Stomach (tissue), 9 donors: ENCODE data around the gene RASL10B. TPM values are rescaled to one million over a fixed set of nuclear protein-coding genes. Genes with fewer than 3 reads are reported as not detected.

ENCODE experiments used
- DNase-seq, 2 donors: peaks; one replicate each; pipeline versions ENCODE4 v3.0.0 to v3.0.0-alpha.2; 2013 to 2019
- H3K27ac ChIP-seq, 5 donors: fragments of 200-600 bp in 4 of 5; sonication (generic) in 4 of 5; one replicate each; pipeline ENCODE4 v1.5.1; 2013 to 2019; ENCODE audit warnings: mild to moderate bottlenecking in 1 of 5, moderate library complexity in 1 of 5
- H3K27me3 ChIP-seq, 3 donors: fragments of 200-600 bp; sonication (generic); one replicate each; pipeline ENCODE4 v1.5.1; 2017 to 2019; ENCODE audit warnings: mixed run types in 1 of 3
- H3K36me3 ChIP-seq, 4 donors: fragments of 200-600 bp; sonication (generic); 1 replicate in 3 of 4; 2 replicates in 1 of 4; pipeline ENCODE4 v1.5.1; 2016 to 2019
- H3K4me1 ChIP-seq, 4 donors: fragments of 200-600 bp; sonication (generic); one replicate each; pipeline ENCODE4 v1.5.1; 2016 to 2019
- H3K4me3 ChIP-seq, 4 donors: fragments of 200-600 bp; sonication (generic) in 3 of 4; one replicate each; pipeline ENCODE4 v1.5.1; 2016 to 2019; ENCODE audit warnings: mild to moderate bottlenecking in 1 of 4
- H3K9me3 ChIP-seq, 4 donors: fragments of 200-600 bp; sonication (generic); one replicate each; pipeline ENCODE4 v1.5.1; 2016 to 2019
- EP300 ChIP-seq: sonication (generic); formaldehyde crosslinking; IDR thresholded peaks from one replicate; pipeline ENCODE4 v1.6.1; 2017; ENCODE audit warnings: antibody characterized with exemption
- POLR2A ChIP-seq, 4 donors: fragments of 450-650 bp; IDR thresholded peaks; one replicate each; pipeline ENCODE4 v1.6.1; 2016; ENCODE audit warnings: antibody characterized with exemption in 4 of 4, control low read depth in 2 of 4, mild to moderate bottlenecking in 1 of 4, moderate library complexity in 1 of 4
- POLR2AphosphoS5 ChIP-seq, 3 donors: sonication (generic); formaldehyde crosslinking; IDR thresholded peaks; one replicate each; pipeline ENCODE4 v1.6.1; 2016; ENCODE audit warnings: antibody characterized with exemption in 3 of 3
- WGBS, 5 donors: extraction: QIAGEN DNeasy Blood & Tissue Kit in 3 of 5; methylation state at CpG; one replicate each; pipeline versions ENCODE4 v1.1.5 to v1.1.7; 2013 to 2018; 5-methylcytosine and 5-hydroxymethylcytosine counted together
- intact Hi-C: fragments of 100-400 bp; cut with DNase I; formaldehyde crosslinking; loops from one replicate; pipeline ENCODE4 v1.15.1; 2023; ENCODE audit warnings: low total_unique reads
- polyA plus RNA-seq, 3 donors: library from polyadenylated mRNA; stranded (reverse); fragments of 200-250 nt; gene quantifications; one replicate each; pipeline ENCODE4 v1.2.3, GENCODE V29; 2013
- total RNA-seq, 5 donors: library from RNA; depleted of rRNA; stranded (reverse); fragments of >200 nt; gene quantifications; one replicate each; pipeline versions ENCODE4 v1.1.0 to v1.2.3, GENCODE V29; 2014 to 2016
- TF ChIP-seq, protein P1 (sequence below), 7 experiments: fragments of 450-650 bp in 4 of 7; fragments of 200-600 bp in 3 of 7; sonication (generic) in 3 of 7; IDR thresholded peaks; one replicate each; pipeline ENCODE4 v1.5.1; 2016 to 2019; ENCODE audit warnings: antibody characterized with exemption in 7 of 7, control low read depth in 2 of 7, mild to moderate bottlenecking in 1 of 7
- donor health status: healthy with polysubstance abuse.
- donor health status: Bipolar disorder and iron deficiency.
- donor health status: healthy.

RASL10B gene
- total and polyA plus RNA-seq, 8 donors = 0.31 to 1.4 (median 0.59) TPM; not detected in 2

GRCh38 chr17:35725802-35726126 is 5.7 kb upstream of the RASL10B start:
- H3K27me3 ChIP-seq = no peaks in the 10 kb centered on the region
- TF ChIP-seq EP300 (no peak), POLR2A (IDR thresholded peaks at IDR 0.05) (no peak), POLR2AphosphoS5 (IDR thresholded peaks at IDR 0.05) (no peak)
- TF ChIP-seq, protein P1, sequence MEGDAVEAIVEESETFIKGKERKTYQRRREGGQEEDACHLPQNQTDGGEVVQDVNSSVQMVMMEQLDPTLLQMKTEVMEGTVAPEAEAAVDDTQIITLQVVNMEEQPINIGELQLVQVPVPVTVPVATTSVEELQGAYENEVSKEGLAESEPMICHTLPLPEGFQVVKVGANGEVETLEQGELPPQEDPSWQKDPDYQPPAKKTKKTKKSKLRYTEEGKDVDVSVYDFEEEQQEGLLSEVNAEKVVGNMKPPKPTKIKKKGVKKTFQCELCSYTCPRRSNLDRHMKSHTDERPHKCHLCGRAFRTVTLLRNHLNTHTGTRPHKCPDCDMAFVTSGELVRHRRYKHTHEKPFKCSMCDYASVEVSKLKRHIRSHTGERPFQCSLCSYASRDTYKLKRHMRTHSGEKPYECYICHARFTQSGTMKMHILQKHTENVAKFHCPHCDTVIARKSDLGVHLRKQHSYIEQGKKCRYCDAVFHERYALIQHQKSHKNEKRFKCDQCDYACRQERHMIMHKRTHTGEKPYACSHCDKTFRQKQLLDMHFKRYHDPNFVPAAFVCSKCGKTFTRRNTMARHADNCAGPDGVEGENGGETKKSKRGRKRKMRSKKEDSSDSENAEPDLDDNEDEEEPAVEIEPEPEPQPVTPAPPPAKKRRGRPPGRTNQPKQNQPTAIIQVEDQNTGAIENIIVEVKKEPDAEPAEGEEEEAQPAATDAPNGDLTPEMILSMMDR (IDR thresholded peaks at IDR 0.05) = no peak
- H3K27ac ChIP-seq = peak overlapping the region in 1 of 5 donors; percentile 15
- intact Hi-C loops = no loop called here
- H3K4me1 ChIP-seq = peaks cover 0 to 20% (median 12%) of the 10 kb centered on the region in 4 donors
- DNase-seq = no peak
- peaks cover 21 to 73% (median 71%) of the 10 kb centered on the region in 4 donors for H3K36me3 ChIP-seq
- no peaks in the 10 kb centered on the region for H3K9me3 ChIP-seq
- H3K4me3 ChIP-seq = no peak overlapping the region
- 78 to 93% (median 85%) methylated on average over 2 of the region's 2 CpGs for WGBS, 5 donors

GRCh38 chr17:35726127-35726952 is 5.1 kb upstream of the RASL10B start:
- H3K27ac ChIP-seq = peak overlapping the region in 3 of 5 donors; percentile 9 to 25 (median 15)
- no peak overlapping the region for H3K4me3 ChIP-seq
- H3K9me3 ChIP-seq = no peaks in the 10 kb centered on the region
- H3K36me3 ChIP-seq = peaks cover 21 to 68% (median 65%) of the 10 kb centered on the region in 4 donors
- peak in 1 of 2 donors; percentile 79 for DNase-seq
- intact Hi-C loops = no loop called here
- TF ChIP-seq, protein P1 (IDR thresholded peaks at IDR 0.05) = no peak
- no peak for TF ChIP-seq POLR2A (IDR thresholded peaks at IDR 0.05)
- no peak for TF ChIP-seq POLR2AphosphoS5 (IDR thresholded peaks at IDR 0.05)
- TF ChIP-seq EP300 = no peak
- peaks cover 4 to 26% (median 18%) of the 10 kb centered on the region in 4 donors for H3K4me1 ChIP-seq
- 50 to 78% (median 62%) methylated on average over 6 of the region's 6 CpGs for WGBS, 5 donors
- peaks cover 0 to under 1% (median 0%) of the 10 kb centered on the region in 3 donors for H3K27me3 ChIP-seq

GRCh38 chr17:35726953-35727460 is 4.4 kb upstream of the RASL10B start:
- intact Hi-C loops = no loop called here
- H3K4me1 ChIP-seq = peaks cover 8 to 32% (median 21%) of the 10 kb centered on the region in 4 donors
- TF ChIP-seq EP300 (no peak), POLR2AphosphoS5 (IDR thresholded peaks at IDR 0.05) (no peak), POLR2A (IDR thresholded peaks at IDR 0.05) (no peak)
- TF ChIP-seq, protein P1 (IDR thresholded peaks at IDR 0.05) = no peak
- H3K27ac ChIP-seq = peak overlapping the region in 2 of 5 donors; percentile 9 to 25
- peaks cover 0 to 7% (median 0%) of the 10 kb centered on the region in 3 donors for H3K27me3 ChIP-seq
- no peak overlapping the region for H3K4me3 ChIP-seq
- DNase-seq = no peak
- 82 to 87% (median 84%) methylated on average over 5 of the region's 5 CpGs for WGBS, 5 donors
- no peaks in the 10 kb centered on the region for H3K9me3 ChIP-seq
- H3K36me3 ChIP-seq = peaks cover 21 to 62% (median 59%) of the 10 kb centered on the region in 4 donors

GRCh38 chr17:35727635-35728034 is 3.8 kb upstream of the RASL10B start:
- Histone ChIP-seq H3K27me3 (peaks cover 0 to 13% (median 0%) of the 10 kb centered on the region in 3 donors), H3K36me3 (peaks cover 21 to 56% (median 53%) of the 10 kb centered on the region in 4 donors), H3K27ac (no peak overlapping the region), H3K4me3 (no peak overlapping the region), H3K4me1 (peaks cover 8 to 39% (median 27%) of the 10 kb centered on the region in 4 donors), H3K9me3 (no peaks in the 10 kb centered on the region)
- intact Hi-C loops = no loop called here
- WGBS, 5 donors = 86 to 93% (median 89%) methylated on average over 5 of the region's 5 CpGs
- DNase-seq = no peak
- TF ChIP-seq POLR2AphosphoS5 (IDR thresholded peaks at IDR 0.05) (no peak), POLR2A (IDR thresholded peaks at IDR 0.05) (no peak), EP300 (no peak)
- TF ChIP-seq, protein P1 (IDR thresholded peaks at IDR 0.05) = no peak
